Raji (cell line): ENCODE measurements around the gene TMEM225B.
A peak's percentile ranks its signal among the peaks of the same experiment; 100 is the strongest.

Experiments used
- POLR2A ChIP-seq: IDR thresholded peaks from 2 replicates; pipeline ENCODE4 v1.6.1; 2011; ENCODE audit warnings: low read depth, low read length, control low read depth; ENCODE audit not compliant: insufficient read depth

The TMEM225B gene

GRCh38 chr7:99597762-99598501 lies at the start of gene TMEM225B:
TMEM225B (plus strand) TSS chr7:99598267; CDS start chr7:99604389, 6,122 bp downstream.
- no peak for TF ChIP-seq POLR2A

- no peak for TF ChIP-seq POLR2A
Observed at GRCh38 chr7:99551334-99551733, 46.7 kb upstream of the TMEM225B start.

GRCh38 chr7:99551767-99552463 lies 46.2 kb upstream of the TMEM225B start, which contains the start of gene FAM200A:
FAM200A (minus strand) TSS chr7:99552114; CDS start chr7:99548407, 3,707 bp downstream.
- TF ChIP-seq POLR2A = peak; percentile 98

- TF ChIP-seq POLR2A = no peak
Observed at GRCh38 chr7:99553039-99553438, 45.0 kb upstream of the TMEM225B start.

- no peak for TF ChIP-seq POLR2A
Observed at GRCh38 chr7:99554939-99555338, 43.1 kb upstream of the TMEM225B start.

- no peak for TF ChIP-seq POLR2A
Observed at GRCh38 chr7:99557196-99557607, 40.9 kb upstream of the TMEM225B start.

- TF ChIP-seq POLR2A = no peak
Observed at GRCh38 chr7:99557940-99558305, 40.1 kb upstream of the TMEM225B start.

- TF ChIP-seq POLR2A = peak; percentile 93
Observed at GRCh38 chr7:99558306-99559174, 39.5 kb upstream of the TMEM225B start, which contains the start of gene ZNF655. ZNF655 (plus strand) TSS chr7:99558642; CDS start chr7:99560560, 1,918 bp downstream.

- no peak for TF ChIP-seq POLR2A
Observed at GRCh38 chr7:99559175-99559915, 38.7 kb upstream of the TMEM225B start.

- TF ChIP-seq POLR2A = no peak
Observed at GRCh38 chr7:99560834-99561736, 37.0 kb upstream of the TMEM225B start.

GRCh38 chr7:99561737-99562051 lies 36.4 kb upstream of the TMEM225B start:
- TF ChIP-seq POLR2A = no peak

- TF ChIP-seq POLR2A = no peak
Observed at GRCh38 chr7:99562114-99562784, 35.8 kb upstream of the TMEM225B start.

- TF ChIP-seq POLR2A = no peak
Observed at GRCh38 chr7:99562832-99563231, 35.2 kb upstream of the TMEM225B start.
